Activated naive CD8-positive, alpha-beta T cell treated with anti-CD3 and anti-CD28 coated beads for 36 hours (primary cell): ENCODE results near the gene TERB1. TPM values are rescaled to one million over a fixed set of nuclear protein-coding genes. Genes with fewer than 3 reads are reported as not detected.

ENCODE experiments used
- DNase-seq: peaks from one replicate; pipeline ENCODE4 v3.0.0; 2021
- H3K27ac Mint-ChIP-seq: one replicate; pipeline ENCODE4 v1.8.0; 2022; ENCODE audit warnings: mild to moderate bottlenecking, moderate library complexity, mixed read lengths
- H3K27me3 Mint-ChIP-seq: one replicate; pipeline ENCODE4 v1.8.0; 2022; ENCODE audit warnings: mild to moderate bottlenecking, mixed read lengths
- H3K36me3 Mint-ChIP-seq: one replicate; pipeline ENCODE4 v1.8.0; 2021; ENCODE audit warnings: mild to moderate bottlenecking, mixed read lengths
- H3K4me1 Mint-ChIP-seq: one replicate; pipeline ENCODE4 v1.8.0; 2021; ENCODE audit warnings: mixed read lengths
- H3K4me3 Mint-ChIP-seq: one replicate; pipeline ENCODE4 v1.8.0; 2022; ENCODE audit warnings: mild to moderate bottlenecking, moderate library complexity, mixed read lengths
- H3K9me3 Mint-ChIP-seq: one replicate; pipeline ENCODE4 v1.8.0; 2022; ENCODE audit warnings: mixed read lengths
- total RNA-seq, 2 experiments: library from RNA; stranded (reverse); gene quantifications; one replicate each; pipeline ENCODE4 v1.2.3, GENCODE V29; 2021

The TERB1 gene, protein sequence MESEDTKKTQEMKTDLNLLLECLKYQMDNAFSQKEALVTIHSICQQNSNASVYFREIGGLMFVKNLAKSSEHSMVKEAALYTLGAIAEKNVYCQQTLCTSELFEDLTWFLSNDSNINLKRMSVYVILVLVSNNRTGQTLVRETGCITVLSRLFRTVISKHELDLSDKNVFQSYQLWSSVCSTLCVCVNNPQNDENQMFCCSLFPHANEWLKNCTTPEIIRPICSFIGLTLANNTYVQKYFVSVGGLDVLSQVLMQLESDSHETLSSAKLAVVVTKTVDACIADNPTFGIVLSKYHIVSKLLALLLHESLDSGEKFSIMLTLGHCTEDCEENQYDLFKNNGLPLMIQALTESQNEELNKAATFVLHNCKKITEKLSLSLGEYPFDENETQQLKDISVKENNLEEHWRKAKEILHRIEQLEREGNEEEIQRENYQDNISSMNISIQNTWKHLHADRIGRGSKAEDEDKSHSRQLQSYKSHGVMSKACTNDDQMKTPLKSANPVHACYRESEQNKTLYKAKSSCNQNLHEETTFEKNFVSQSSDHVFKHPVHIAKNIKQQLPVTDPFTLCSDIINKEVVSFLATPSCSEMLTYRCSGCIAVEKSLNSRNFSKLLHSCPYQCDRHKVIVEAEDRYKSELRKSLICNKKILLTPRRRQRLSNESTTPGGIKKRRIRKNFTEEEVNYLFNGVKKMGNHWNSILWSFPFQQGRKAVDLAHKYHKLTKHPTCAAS
- not detected for total RNA-seq

- Mint-ChIP-seq H3K36me3 (peaks cover 14% of the 10 kb centered on the region), H3K4me1 (no peaks in the 10 kb centered on the region), H3K9me3 (no peaks in the 10 kb centered on the region), H3K27ac (no peak within 1 kb of the TSS), H3K4me3 (no peak within 1 kb of the TSS), H3K27me3 (no peaks in the 10 kb centered on the region)
- DNase-seq = no peak
Measured at GRCh38 chr16:66801320-66802105, at the start of gene TERB1. Gene TERB1, minus strand, starts transcription at chr16:66801584. Its CDS starts 4,786 bp downstream, at chr16:66796798.

DNA sequence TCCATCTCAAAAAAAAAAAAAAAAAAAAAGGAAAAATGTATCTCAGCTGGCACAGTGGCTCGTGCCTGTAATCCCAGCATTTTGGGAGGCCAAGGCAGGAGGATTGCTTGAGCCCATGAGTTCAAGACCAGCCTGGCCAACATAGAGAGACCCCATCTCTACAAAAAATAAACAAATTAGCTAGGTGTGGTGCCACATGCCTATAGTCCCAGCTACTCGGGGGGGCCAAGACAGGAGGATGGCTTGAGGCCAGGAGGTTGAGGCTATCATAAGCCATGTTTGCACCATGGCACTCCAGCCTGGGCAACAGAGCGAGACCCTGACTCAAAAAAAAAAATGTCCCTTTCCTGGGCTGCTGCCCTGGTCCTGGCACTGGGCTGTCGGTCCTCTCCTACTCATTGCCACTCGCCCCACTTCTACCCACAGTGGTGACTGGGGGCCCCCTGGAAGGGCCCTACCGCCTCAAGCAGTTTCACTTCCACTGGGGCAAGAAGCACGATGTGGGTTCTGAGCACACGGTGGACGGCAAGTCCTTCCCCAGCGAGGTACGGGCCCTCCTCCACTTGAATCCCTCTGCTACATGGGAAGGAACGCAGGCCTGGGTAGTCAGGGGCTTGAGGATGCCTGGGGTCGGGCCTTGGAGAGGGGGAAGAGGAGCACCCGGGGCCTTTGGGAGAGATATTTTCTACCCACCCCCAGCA, 48.9 kb upstream of the TERB1 start:
- DNase-seq = no peak
- Mint-ChIP-seq H3K4me1 (peaks cover 6% of the 10 kb centered on the region), H3K4me3 (no peak overlapping the region), H3K36me3 (no peaks in the 10 kb centered on the region), H3K27ac (no peak overlapping the region), H3K27me3 (peaks cover 17% of the 10 kb centered on the region), H3K9me3 (no peaks in the 10 kb centered on the region)

DNA sequence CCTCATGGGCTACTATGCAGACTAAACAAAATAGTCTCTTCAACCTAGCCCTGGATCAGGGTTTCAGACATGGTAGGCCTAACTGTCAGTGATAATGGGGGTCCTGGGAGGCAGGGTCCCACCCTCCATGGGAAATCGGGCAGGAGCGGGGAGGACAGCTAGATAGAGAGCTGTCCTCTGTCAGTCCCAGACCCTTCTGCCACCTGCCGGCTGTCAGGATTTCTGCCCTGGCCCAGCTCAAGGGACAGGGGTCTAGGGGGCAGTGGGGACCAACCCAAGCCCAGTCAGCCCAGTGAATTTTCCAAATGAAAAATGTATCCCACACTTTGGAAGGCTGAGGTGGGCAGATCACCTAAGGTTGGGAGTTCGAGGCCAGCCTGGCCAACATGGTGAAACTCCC, 48.2 kb upstream of the TERB1 start:
- H3K9me3 Mint-ChIP-seq = no peaks in the 10 kb centered on the region
- DNase-seq = no peak
- H3K27me3 Mint-ChIP-seq = peaks cover 22% of the 10 kb centered on the region
- H3K4me3 Mint-ChIP-seq = no peak overlapping the region
- no peaks in the 10 kb centered on the region for H3K36me3 Mint-ChIP-seq
- H3K4me1 Mint-ChIP-seq = peaks cover 6% of the 10 kb centered on the region
- no peak overlapping the region for H3K27ac Mint-ChIP-seq

DNA sequence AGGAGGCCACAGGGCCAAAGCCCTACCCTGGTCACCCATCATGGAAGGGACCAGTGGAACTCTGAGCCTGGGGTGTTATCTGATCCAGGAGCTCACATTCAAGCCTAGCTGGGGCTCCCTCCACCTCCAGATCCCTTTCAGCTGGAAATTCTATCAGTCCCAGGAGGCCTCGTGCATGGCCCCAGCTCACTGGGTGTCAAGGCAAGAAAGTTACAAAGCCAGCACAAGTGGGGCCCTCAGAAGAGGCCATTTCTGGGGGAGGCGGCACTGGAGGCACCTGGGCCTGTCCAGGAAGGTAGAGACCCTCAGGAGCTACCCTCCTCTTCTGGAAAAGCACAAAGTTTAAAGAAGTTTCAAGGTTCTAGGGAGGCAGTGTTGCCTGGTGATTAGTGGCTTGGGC, 47.6 kb upstream of the TERB1 start:
- Mint-ChIP-seq H3K27ac (no peak overlapping the region), H3K4me1 (peaks cover 6% of the 10 kb centered on the region), H3K27me3 (peaks cover 24% of the 10 kb centered on the region), H3K4me3 (no peak overlapping the region), H3K9me3 (no peaks in the 10 kb centered on the region), H3K36me3 (no peaks in the 10 kb centered on the region)
- DNase-seq = no peak

DNA sequence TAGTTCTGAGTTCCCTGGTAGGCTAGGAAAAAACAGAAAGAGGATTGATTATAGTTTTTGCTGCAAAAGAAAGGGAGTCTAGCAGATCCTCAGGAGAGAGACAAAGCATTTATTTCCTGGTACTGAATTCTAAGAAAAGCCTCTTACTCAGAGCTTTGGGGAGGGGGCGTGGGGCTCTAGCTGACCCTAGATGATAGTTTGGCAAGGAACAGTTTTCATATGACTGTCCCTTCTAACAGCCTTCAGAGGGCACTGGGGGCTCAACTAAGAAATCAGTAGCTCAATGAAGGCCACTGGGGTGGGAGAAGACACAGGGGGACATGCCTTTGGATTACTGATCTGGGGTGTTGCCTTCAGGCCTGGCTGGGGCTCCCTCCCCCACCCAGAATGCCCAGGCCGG, 46.8 kb upstream of the TERB1 start:
- Mint-ChIP-seq H3K27ac (no peak overlapping the region), H3K9me3 (no peaks in the 10 kb centered on the region), H3K27me3 (peaks cover 32% of the 10 kb centered on the region)

GRCh38 chr16:66847533-66848067, 46.2 kb upstream of the TERB1 start:
- DNase-seq = no peak
- Mint-ChIP-seq H3K9me3 (no peaks in the 10 kb centered on the region), H3K36me3 (no peaks in the 10 kb centered on the region), H3K4me1 (peaks cover 6% of the 10 kb centered on the region), H3K4me3 (no peak overlapping the region), H3K27ac (no peak overlapping the region), H3K27me3 (peaks cover 38% of the 10 kb centered on the region)

More for the DNA sequence above, 46.8 kb upstream of the TERB1 start:
- H3K4me1 Mint-ChIP-seq = peaks cover 6% of the 10 kb centered on the region
- H3K4me3 Mint-ChIP-seq = no peak overlapping the region
- no peak for DNase-seq
- no peaks in the 10 kb centered on the region for H3K36me3 Mint-ChIP-seq

DNA sequence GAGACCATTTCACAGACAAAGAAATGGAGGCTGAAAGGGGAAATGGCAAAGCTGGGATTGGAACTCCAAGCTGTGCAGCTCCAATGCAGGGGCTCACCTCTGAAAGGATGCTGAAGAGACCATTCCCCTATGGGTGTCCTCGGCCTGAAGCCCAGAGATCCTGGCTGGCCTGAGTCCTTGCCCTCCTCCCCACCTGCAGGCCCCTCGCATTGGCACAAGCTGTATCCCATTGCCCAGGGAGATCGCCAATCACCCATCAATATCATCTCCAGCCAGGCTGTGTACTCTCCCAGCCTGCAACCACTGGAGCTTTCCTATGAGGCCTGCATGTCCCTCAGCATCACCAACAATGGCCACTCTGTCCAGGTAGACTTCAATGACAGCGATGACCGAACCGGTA, 45.4 kb upstream of the TERB1 start:
- Mint-ChIP-seq H3K36me3 (no peaks in the 10 kb centered on the region), H3K4me3 (no peak overlapping the region), H3K27ac (no peak overlapping the region), H3K4me1 (peaks cover 6% of the 10 kb centered on the region), H3K9me3 (no peaks in the 10 kb centered on the region), H3K27me3 (peaks cover 41% of the 10 kb centered on the region)
- no peak for DNase-seq

DNA sequence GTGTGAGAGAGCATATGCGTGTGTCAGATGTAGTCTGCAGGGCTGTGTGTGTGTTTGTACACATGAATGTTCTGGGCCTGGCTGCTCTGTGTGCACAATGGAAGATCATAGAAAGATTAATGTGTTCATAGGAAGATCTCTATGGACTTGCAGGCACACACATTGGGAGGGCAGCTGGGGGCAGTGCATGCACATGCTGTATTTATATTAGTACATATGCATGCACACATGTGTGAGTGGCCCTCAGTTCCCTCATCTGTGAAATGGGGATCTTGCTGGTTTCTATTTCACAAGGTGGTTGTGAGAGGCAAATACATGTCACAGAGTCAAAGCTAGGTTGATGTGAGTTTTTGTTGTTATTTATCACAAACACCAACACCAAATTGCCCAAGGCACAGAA, 44.9 kb upstream of the TERB1 start:
- H3K27ac Mint-ChIP-seq = no peak overlapping the region
- H3K9me3 Mint-ChIP-seq = no peaks in the 10 kb centered on the region
- no peaks in the 10 kb centered on the region for H3K36me3 Mint-ChIP-seq
- H3K4me1 Mint-ChIP-seq = peaks cover 6% of the 10 kb centered on the region
- H3K4me3 Mint-ChIP-seq = no peak overlapping the region
- H3K27me3 Mint-ChIP-seq = peaks cover 41% of the 10 kb centered on the region
- DNase-seq = no peak

DNA sequence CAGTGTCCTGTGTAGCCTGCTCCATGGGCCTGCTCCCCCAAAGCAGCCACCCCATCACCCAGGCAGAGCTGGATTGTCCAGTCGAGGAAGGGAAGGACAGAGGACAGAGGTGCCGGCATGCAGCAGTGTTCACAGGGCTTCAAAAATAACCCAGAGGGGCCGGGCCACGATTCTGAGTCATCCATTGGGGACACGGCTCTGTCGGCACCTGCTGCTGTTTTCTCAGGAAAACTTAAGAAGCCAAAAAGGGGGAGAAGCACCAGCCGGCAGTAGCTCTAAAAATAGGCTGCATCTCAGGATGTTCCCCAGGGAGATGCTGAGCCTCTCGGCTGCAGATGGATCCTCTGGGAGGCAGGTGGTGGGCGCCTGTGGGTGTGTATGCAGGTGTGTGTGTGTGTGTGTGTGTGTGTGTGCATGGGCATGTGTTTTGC, 44.4 kb upstream of the TERB1 start:
- H3K27me3 Mint-ChIP-seq = peaks cover 41% of the 10 kb centered on the region
- no peaks in the 10 kb centered on the region for H3K9me3 Mint-ChIP-seq
- no peak for DNase-seq
- no peak overlapping the region for H3K4me3 Mint-ChIP-seq
- peaks cover 6% of the 10 kb centered on the region for H3K4me1 Mint-ChIP-seq
- no peak overlapping the region for H3K27ac Mint-ChIP-seq
- no peaks in the 10 kb centered on the region for H3K36me3 Mint-ChIP-seq

DNA sequence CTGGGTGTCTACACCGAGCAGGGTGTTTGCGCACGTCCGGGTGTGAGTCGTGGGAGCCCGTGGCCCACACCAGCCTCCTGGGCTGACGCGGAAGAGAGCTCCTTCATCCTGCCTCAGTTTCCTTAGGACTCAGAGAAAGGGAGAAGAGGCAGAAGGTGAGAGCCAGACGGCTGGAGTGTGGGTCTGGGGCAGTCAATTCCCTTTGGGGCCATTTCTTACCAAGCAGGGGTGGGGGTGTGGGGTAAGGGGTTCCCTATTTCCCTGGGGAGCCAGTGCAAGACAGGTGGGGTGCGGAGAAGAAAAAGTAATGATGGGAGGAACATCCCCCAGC, 43.7 kb upstream of the TERB1 start:
- no peaks in the 10 kb centered on the region for H3K36me3 Mint-ChIP-seq
- H3K9me3 Mint-ChIP-seq = no peaks in the 10 kb centered on the region
- DNase-seq = no peak
- peaks cover 6% of the 10 kb centered on the region for H3K4me1 Mint-ChIP-seq
- peaks cover 44% of the 10 kb centered on the region for H3K27me3 Mint-ChIP-seq
- H3K27ac Mint-ChIP-seq = no peak overlapping the region
- peak overlapping the region; percentile 29 for H3K4me3 Mint-ChIP-seq

DNA sequence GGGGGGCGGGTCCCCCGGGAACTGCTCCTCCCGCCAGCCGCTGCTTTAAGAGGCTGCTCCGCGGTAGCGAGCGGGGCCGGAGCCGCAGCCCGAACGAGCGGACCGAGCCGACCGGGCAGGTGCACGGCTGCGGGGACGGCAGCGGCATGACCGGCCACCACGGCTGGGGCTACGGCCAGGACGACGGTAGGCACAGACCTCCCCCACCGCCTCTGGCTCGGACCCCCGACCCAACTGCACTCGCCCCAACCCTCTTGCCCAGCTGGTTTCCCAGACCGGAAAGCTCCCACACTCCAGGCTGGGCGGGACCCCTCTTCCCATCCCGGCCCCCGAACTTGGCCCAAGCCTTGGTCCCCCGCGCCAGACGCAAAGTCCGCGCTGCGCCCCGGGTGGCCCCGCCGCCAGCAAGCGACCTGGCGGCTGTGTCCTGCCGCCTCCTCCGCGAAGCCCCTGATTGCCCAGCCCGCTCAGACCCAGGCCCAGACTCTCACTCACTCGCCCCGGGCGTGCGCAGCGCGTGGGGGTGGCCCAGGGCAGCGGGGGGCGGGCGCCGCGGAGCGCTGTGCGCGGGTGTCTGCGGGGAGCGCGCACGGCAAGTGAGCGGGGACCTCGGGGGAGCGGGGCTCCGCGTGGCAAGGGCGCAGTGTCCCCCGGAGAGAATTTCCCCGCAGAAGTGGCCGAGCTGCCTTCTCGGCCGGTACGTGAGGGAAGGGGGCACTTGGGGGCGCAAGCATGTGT, 43.1 kb upstream of the TERB1 start, which contains the start of gene CA7:
Gene CA7 (plus strand): TSS at position 73 of the 738 bp plus-strand sequence. CDS start 74 bp downstream, at position 147.
- peak within 1 kb of the TSS; percentile 61 for H3K4me3 Mint-ChIP-seq
- no peak for DNase-seq
- H3K36me3 Mint-ChIP-seq = no peaks in the 10 kb centered on the region
- no peak within 1 kb of the TSS for H3K27ac Mint-ChIP-seq
- H3K4me1 Mint-ChIP-seq = peaks cover 6% of the 10 kb centered on the region
- H3K9me3 Mint-ChIP-seq = no peaks in the 10 kb centered on the region
- peaks cover 48% of the 10 kb centered on the region for H3K27me3 Mint-ChIP-seq

GRCh38 chr16:66844009-66844341, 42.6 kb upstream of the TERB1 start:
- DNase-seq = no peak
- peaks cover 52% of the 10 kb centered on the region for H3K27me3 Mint-ChIP-seq
- H3K27ac Mint-ChIP-seq = no peak overlapping the region
- no peaks in the 10 kb centered on the region for H3K36me3 Mint-ChIP-seq
- peaks cover 6% of the 10 kb centered on the region for H3K4me1 Mint-ChIP-seq
- H3K4me3 Mint-ChIP-seq = peak overlapping the region; percentile 61
- H3K9me3 Mint-ChIP-seq = no peaks in the 10 kb centered on the region

GRCh38 chr16:66843191-66843590, 41.8 kb upstream of the TERB1 start:
- Mint-ChIP-seq H3K27me3 (peaks cover 54% of the 10 kb centered on the region), H3K36me3 (no peaks in the 10 kb centered on the region), H3K4me3 (no peak overlapping the region), H3K9me3 (no peaks in the 10 kb centered on the region), H3K27ac (no peak overlapping the region), H3K4me1 (peaks cover 4% of the 10 kb centered on the region)
- no peak for DNase-seq

- DNase-seq = no peak
- Mint-ChIP-seq H3K27me3 (peaks cover 56% of the 10 kb centered on the region), H3K9me3 (no peaks in the 10 kb centered on the region), H3K4me1 (no peaks in the 10 kb centered on the region), H3K36me3 (no peaks in the 10 kb centered on the region), H3K27ac (no peak overlapping the region), H3K4me3 (no peak overlapping the region)
Measured at GRCh38 chr16:66842765-66843164, 41.4 kb upstream of the TERB1 start.
